ENCODE measurements around the gene ATP5IF1. TPM values are rescaled to one million over a fixed set of nuclear protein-coding genes. Genes with fewer than 3 reads are reported as not detected.

ATP5IF1 gene
- 100 to 1,000 TPM; 171 to 390 TPM for total RNA-seq

- peak; percentile 99 for DNase-seq (ENCODE audit: low spot score)
- WGBS = under 1% methylated on average over 57 of the region's 60 CpGs
- peak within 1 kb of the TSS; percentile 81 to 87 for H3K27ac ChIP-seq
- no peaks in the 10 kb centered on the region for H3K27me3 ChIP-seq (replicated peaks; ENCODE audit: insufficient read depth)
- TF ChIP-seq CTCF (IDR thresholded peaks at IDR 0.05) = peak in 1 of 4 experiments; percentile 18
- peak; percentile 97 for TF ChIP-seq POLR2A (IDR thresholded peaks at IDR 0.05)
- peak; percentile 99 for TF ChIP-seq POLR2AphosphoS5 (IDR thresholded peaks at IDR 0.05)
- H3K4me3 ChIP-seq = peak within 1 kb of the TSS; percentile 91
- no peaks in the 10 kb centered on the region for H3K9me3 ChIP-seq
- H3K4me1 ChIP-seq (replicated peaks) = peaks cover 5% of the 10 kb centered on the region
- no peaks in the 10 kb centered on the region for H3K36me3 ChIP-seq
- intact Hi-C loops (cut with DNase I) = no loop called here
Measured at GRCh38 chr1:28235755-28236655, at the start of gene ATP5IF1. Gene ATP5IF1, plus strand, starts transcription at chr1:28236124. Its CDS starts 60 bp downstream, at chr1:28236184.

- intact Hi-C loops (cut with DNase I) = no loop called here
- Histone ChIP-seq H3K27ac (no peak overlapping the region), H3K9me3 (no peaks in the 10 kb centered on the region), H3K36me3 (no peaks in the 10 kb centered on the region), H3K27me3 (replicated peaks; ENCODE audit: insufficient read depth) (no peaks in the 10 kb centered on the region), H3K4me3 (no peak overlapping the region), H3K4me1 (replicated peaks) (no peaks in the 10 kb centered on the region)
- TF ChIP-seq POLR2A (IDR thresholded peaks at IDR 0.05) (no peak), CTCF (IDR thresholded peaks at IDR 0.05) (no peak), POLR2AphosphoS5 (IDR thresholded peaks at IDR 0.05) (no peak)
- WGBS = 68% methylated on average over 3 of the region's 3 CpGs
- no peak for DNase-seq (ENCODE audit: low spot score)
Measured at GRCh38 chr1:28190337-28190979, 45.5 kb upstream of the ATP5IF1 start.

- no peaks in the 10 kb centered on the region for H3K27me3 ChIP-seq (replicated peaks; ENCODE audit: insufficient read depth)
- 73% methylated on average over 12 of the region's 12 CpGs for WGBS
- H3K27ac ChIP-seq = no peak overlapping the region
- no peaks in the 10 kb centered on the region for H3K36me3 ChIP-seq
- no peaks in the 10 kb centered on the region for H3K4me1 ChIP-seq (replicated peaks)
- TF ChIP-seq CTCF (IDR thresholded peaks at IDR 0.05) (no peak), POLR2A (IDR thresholded peaks at IDR 0.05) (no peak), POLR2AphosphoS5 (IDR thresholded peaks at IDR 0.05) (no peak)
- H3K9me3 ChIP-seq = no peaks in the 10 kb centered on the region
- H3K4me3 ChIP-seq = no peak overlapping the region
- intact Hi-C loops (cut with DNase I) = no loop called here
- no peak for DNase-seq (ENCODE audit: low spot score)
Measured at GRCh38 chr1:28190996-28191645, 44.8 kb upstream of the ATP5IF1 start.

- no peak for DNase-seq (ENCODE audit: low spot score)
- TF ChIP-seq POLR2A (IDR thresholded peaks at IDR 0.05) (no peak), POLR2AphosphoS5 (IDR thresholded peaks at IDR 0.05) (no peak), CTCF (IDR thresholded peaks at IDR 0.05) (no peak)
- WGBS = 70% methylated on average over 8 of the region's 8 CpGs
- Histone ChIP-seq H3K4me3 (no peak overlapping the region), H3K36me3 (peaks cover 0 to under 1% of the 10 kb centered on the region in 2 donors), H3K27me3 (replicated peaks; ENCODE audit: insufficient read depth) (no peaks in the 10 kb centered on the region), H3K27ac (no peak overlapping the region), H3K9me3 (no peaks in the 10 kb centered on the region), H3K4me1 (replicated peaks) (no peaks in the 10 kb centered on the region)
- intact Hi-C loops (cut with DNase I) = no loop called here
Measured at GRCh38 chr1:28193701-28194161, 42.2 kb upstream of the ATP5IF1 start.
